ENCODE measurements around the gene ERBIN. TPM values are rescaled to one million over a fixed set of nuclear protein-coding genes. Genes with fewer than 3 reads are reported as not detected.

ERBIN gene
- total RNA-seq, 2 donors from 2014 or later: 17.8 to 52.7 TPM

GRCh38 chr5:66100851-66101250, 174.5 kb downstream of the ERBIN start:
- intact Hi-C loops (cut with DNase I): no loop called here
- WGBS, 2 donors: 89 to 92% methylated on average over 2 of the region's 2 CpGs
- DNase-seq: no peak

GRCh38 chr5:66113160-66113559, 186.8 kb downstream of the ERBIN start:
- ATAC-seq (no peak), DNase-seq (no peak)
- no peaks in the 10 kb centered on the region for H3K36me3 ChIP-seq (replicated peaks in 1 of 2; ENCODE audit: insufficient read depth in 1 of 2, low read depth in 2 of 2)
- no peaks in the 10 kb centered on the region for H3K4me1 ChIP-seq
- no peaks in the 10 kb centered on the region for H3K27me3 ChIP-seq
- no peak overlapping the region for H3K27ac ChIP-seq
- intact Hi-C loops (cut with DNase I): no loop called here
- no peak overlapping the region for H3K4me3 ChIP-seq
- no peak for TF ChIP-seq CTCF (IDR thresholded peaks at IDR 0.05)
- TF ChIP-seq POLR2A (IDR thresholded peaks at IDR 0.05): no peak
- WGBS, 2 donors: 87% methylated on average over 2 of the region's 2 CpGs
- peaks cover 0 to 11% (median 0%) of the 10 kb centered on the region in 3 donors for H3K9me3 ChIP-seq

More at GRCh38 chr5:66100851-66101250, 174.5 kb downstream of the ERBIN start:
- ATAC-seq: no peak
- Histone ChIP-seq H3K4me1 (no peaks in the 10 kb centered on the region), H3K27me3 (no peaks in the 10 kb centered on the region), H3K9me3 (peaks cover 0 to 14% (median 0%) of the 10 kb centered on the region in 3 donors), H3K4me3 (no peak overlapping the region), H3K27ac (no peak overlapping the region), H3K36me3 (replicated peaks in 1 of 2; ENCODE audit: insufficient read depth in 1 of 2, low read depth in 2 of 2) (no peaks in the 10 kb centered on the region)
- TF ChIP-seq POLR2A (IDR thresholded peaks at IDR 0.05) (no peak), CTCF (IDR thresholded peaks at IDR 0.05) (no peak)

- Histone ChIP-seq H3K9me3 (no peaks in the 10 kb centered on the region), H3K4me1 (peaks cover 6% of the 10 kb centered on the region), H3K27me3 (no peaks in the 10 kb centered on the region), H3K36me3 (replicated peaks in 1 of 2; ENCODE audit: insufficient read depth in 1 of 2, low read depth in 2 of 2) (no peaks in the 10 kb centered on the region), H3K27ac (no peak overlapping the region), H3K4me3 (no peak overlapping the region)
- TF ChIP-seq CTCF (IDR thresholded peaks at IDR 0.05) (no peak), POLR2A (IDR thresholded peaks at IDR 0.05) (no peak)
- 55 to 63% methylated on average over 4 of the region's 4 CpGs for WGBS, 2 donors
- ATAC-seq (no peak), DNase-seq (no peak)
- intact Hi-C loops (cut with DNase I): no loop called here
These were observed 191.9 kb downstream of the ERBIN start for GRCh38 chr5:66118304-66118703.

DNA sequence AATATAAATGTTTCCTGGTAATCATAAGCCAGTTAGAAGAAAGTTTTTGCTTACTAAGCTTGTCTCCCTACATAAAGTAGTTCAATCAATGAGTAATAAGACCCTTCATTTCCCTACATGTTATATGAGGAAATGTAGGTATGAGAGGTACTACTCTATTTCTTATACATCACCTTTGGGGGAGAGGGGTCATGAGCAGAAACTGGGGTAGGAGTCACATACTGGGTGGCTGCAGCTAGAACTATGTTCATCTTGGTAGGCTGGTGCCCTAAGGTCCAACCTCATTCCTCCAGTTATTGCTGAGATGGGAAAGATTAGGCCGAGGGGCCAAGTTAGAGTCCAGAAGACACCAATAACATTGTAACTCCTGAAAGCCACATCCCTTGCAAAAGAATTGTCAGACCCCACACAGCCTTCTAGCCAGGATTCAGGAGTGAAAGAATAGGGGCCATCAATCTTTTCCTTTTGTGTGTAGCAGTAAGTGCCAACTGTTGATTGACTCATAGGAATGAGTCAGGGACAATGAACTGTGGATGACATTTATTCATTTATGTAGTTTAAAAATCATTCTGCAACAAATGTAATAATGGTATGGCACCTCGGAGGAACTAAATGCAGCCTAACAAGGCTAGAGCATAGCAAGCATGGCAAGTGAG, 196.1 kb downstream of the ERBIN start:
- H3K4me3 ChIP-seq: no peak overlapping the region
- no peak overlapping the region for H3K27ac ChIP-seq
- 81 to 86% methylated on average over 2 of the region's 2 CpGs for WGBS, 2 donors
- peaks cover 6% of the 10 kb centered on the region for H3K4me1 ChIP-seq
- intact Hi-C loops (cut with DNase I): no loop called here
- no peaks in the 10 kb centered on the region for H3K36me3 ChIP-seq (replicated peaks in 1 of 2; ENCODE audit: insufficient read depth in 1 of 2, low read depth in 2 of 2)
- H3K27me3 ChIP-seq: no peaks in the 10 kb centered on the region
- H3K9me3 ChIP-seq: no peaks in the 10 kb centered on the region
- DNase-seq: no peak
- ATAC-seq: no peak
- TF ChIP-seq POLR2A (IDR thresholded peaks at IDR 0.05) (no peak), CTCF (IDR thresholded peaks at IDR 0.05) (no peak)

DNA sequence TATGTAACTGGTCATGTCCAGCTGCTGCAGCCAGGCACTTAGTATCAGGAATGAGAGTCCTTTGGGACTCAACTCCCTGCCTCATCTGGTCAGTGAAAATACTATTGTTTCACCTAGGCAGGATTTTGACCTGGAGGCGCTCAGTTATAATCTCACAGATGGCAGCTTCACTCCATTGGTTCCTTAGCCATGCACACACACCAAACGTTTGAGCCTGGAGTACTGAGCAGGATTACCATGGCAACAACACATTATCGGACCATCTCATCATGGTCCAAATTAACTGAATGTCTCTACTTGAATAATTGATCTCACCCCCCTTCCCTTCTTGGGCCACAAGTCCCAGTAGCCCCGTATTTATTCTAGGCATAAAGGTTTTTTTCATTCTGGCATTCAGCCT, 202.8 kb downstream of the ERBIN start:
- no peak overlapping the region for H3K4me3 ChIP-seq
- DNase-seq (no peak), ATAC-seq (no peak)
- no peak for TF ChIP-seq POLR2A (IDR thresholded peaks at IDR 0.05)
- TF ChIP-seq CTCF (IDR thresholded peaks at IDR 0.05): no peak
- H3K9me3 ChIP-seq: no peaks in the 10 kb centered on the region
- intact Hi-C loops (cut with DNase I): no loop called here
- no peak overlapping the region for H3K27ac ChIP-seq
- WGBS, 2 donors: 56 to 68% methylated on average over 4 of the region's 4 CpGs
- H3K27me3 ChIP-seq: no peaks in the 10 kb centered on the region
- H3K36me3 ChIP-seq (replicated peaks in 1 of 2; ENCODE audit: insufficient read depth in 1 of 2, low read depth in 2 of 2): no peaks in the 10 kb centered on the region
- H3K4me1 ChIP-seq: no peaks in the 10 kb centered on the region
